AG20443 (cell line): ENCODE measurements around the gene DVL3.
"Not testable (repeated sequence)": the region's sequence is repeated elsewhere in the genome, so short reads cannot be mapped to it uniquely, and the experiment has no call there.

Experiments used
- DNase-seq: peaks from one replicate; pipeline ENCODE4 v3.0.0; 2012; ENCODE audit warnings: low spot score, mixed read lengths

Gene DVL3

DNA sequence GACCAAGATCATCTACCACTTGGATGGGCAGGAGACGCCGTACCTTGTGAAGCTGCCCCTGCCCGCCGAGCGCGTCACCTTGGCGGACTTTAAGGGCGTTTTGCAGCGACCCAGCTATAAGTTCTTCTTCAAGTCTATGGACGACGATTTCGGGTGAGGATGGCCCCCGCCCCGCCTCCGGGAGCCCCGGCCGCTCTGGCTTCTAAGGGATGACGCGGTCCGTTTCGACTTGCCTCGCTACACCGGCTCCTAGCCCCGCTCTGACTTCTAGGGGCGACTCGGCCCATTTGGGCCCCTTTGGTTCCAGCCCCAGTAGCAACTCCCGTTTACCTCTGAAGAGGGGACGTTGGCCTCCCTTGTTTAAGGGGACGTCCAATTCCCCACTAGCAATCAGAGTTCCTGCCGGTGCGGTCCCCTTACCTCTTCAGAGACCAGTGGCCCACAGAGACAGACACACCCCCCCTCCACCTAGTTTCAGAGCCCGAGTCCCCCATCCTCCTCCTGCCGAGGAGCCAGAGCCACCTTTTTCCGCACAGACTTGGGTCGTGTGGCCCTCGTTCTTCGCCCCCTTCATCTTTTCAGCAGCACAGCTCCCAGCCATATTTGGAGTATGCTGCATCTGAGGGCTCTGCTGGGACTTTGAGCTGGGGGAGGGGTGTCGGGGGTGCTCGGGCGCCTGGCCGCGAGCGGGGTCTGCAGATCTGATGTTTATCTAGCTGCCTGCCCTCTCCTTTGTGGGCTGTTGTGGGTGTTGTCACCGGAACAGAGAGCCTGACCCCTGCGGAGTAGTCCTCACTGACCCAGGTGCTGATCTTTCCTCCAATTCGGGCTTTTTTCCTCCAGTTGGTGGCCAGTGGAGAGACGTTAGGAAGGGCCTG lies 706 bp downstream of the DVL3 start:
- peak; percentile 46 for DNase-seq

DNA sequence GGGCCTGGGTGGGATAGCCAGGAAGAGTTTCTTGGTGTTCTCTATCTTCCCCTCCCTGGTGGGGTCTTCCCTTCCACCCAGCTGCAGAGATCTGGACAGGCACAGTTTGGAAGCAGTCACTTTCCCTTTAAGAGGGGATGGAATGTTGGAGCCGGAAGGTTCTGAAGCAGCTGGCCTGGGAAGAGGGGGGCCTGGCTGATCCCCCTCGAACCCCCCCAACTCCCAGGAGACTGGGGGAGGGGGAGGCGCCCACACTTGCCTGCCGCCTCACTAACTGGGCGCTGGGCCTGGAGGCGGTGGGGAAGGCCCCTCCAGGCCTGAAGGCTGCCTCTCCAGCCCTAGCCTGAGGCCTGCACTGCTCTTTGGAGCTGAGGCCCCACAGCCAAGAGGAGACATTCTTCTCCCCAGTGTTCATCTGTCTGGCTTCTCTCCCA lies 1.4 kb downstream of the DVL3 start:
- DNase-seq: peak; percentile 66

DNA sequence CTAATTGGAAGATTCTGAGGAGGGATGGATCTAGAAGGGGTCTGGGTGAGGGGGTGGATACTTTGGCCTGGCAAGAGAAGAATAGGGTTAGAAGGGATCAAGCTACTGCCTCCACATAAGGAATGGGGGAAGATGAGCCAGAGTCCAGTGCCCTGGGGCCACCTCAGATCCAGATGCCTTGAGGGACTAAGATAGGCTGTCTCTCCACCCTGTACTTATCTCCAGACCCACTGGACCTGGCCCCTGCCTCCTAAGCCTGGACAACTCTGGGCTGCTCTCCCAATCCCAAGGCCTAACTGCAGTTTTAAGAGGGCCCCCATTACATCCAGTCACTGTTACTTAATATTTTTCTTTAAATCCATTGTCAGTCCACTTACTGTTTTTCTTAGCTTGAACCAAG lies 2.0 kb downstream of the DVL3 start:
- no peak for DNase-seq

DNA sequence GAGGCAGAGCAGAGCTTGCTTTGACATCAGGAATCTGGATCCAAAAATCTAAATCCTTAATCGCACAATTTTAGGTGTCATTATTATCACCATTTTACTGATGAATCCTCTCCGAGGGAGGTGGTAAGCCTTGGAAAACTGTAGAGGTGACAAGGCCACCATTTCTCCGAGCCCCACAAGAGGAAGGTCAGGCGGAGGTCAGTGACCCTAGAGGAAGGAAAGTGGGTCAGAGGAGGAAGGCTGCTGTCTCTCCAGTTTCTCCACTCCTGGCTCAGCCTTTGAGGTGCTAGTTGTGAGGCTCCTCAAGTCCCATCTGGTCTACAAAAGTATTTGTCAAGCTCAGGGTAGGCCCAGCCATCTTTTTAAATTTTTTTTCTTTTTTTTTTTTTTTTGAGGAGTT lies 3.2 kb downstream of the DVL3 start:
- no peak for DNase-seq

DNA sequence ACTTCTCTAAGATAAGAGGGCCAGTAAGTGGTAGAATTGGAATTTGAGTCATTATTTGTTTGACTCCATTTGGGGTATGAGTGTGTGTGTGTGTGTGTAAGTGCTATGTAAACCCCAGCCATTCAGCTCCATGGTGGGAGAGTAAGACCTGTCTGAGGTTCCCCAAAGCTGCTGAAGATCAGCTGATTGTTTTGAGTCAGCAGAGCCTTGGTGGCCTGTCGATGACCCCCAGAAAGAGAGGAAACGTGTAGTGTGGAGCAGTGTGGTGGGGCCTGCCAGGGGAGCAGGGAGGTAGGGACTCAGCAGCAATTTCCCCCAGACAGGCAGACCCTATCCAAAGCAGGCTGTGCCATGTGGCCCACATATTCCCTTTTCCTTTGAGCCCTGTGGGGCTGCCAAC lies 5.3 kb downstream of the DVL3 start:
- DNase-seq: peak; percentile 22

DNA sequence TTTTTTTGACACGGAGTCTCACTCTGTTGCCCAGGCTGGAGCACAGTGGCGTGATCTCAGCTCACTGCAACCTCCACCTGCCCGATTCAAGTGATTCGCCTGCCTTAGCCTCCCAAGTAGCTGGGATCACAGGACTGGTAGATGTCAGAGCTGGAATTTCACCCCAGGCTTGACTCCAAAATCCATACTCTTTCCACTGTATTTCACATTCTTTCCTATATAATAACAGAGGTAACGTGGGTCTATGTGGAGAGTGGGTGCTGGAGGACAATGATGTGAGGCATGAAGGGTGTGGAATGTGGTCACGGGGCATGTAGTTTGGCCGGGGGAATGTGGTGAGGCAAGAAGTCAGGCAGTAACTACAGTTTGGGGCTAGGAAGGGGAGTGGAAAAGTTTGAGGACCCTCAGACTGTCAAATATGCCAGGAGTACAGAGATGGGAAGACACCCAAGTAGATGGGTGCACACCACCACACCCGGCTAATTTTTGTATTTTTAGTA lies 7.4 kb downstream of the DVL3 start:
- not testable (repeated sequence) for DNase-seq

DNA sequence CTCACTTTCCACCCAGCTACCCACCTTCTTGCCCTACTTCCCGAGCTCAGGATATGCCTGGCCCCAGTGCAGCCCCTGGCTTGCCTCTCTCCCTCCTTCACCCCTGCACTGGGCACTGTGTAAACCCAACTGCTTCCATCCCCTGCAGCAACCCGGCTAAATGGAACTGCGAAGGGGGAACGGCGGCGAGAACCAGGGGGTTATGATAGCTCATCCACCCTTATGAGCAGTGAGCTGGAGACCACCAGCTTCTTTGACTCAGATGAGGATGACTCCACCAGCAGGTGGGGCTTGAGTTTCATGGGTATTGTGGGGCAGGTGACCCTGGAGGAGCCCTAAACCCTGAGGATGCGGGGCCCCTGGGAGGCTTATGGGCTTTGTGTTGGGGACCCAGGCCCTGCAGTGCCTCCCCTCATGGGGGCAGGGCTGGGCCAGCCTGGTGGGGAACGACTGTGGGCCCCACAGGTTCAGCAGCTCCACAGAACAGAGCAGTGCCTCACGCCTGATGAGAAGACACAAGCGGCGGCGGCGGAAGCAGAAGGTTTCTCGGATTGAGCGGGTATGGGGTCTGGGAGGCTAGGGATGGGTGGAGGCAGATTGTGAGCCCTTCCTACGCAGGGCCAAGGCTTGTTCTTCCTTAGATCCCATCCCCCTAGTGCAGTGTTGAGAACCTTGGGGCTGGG lies 9.6 kb downstream of the DVL3 start:
- no peak for DNase-seq

GRCh38 chr3:184165543-184165942 lies 10.4 kb downstream of the DVL3 start:
- DNase-seq: no peak

- DNase-seq: no peak
Measured at GRCh38 chr3:184166671-184167070, 11.5 kb downstream of the DVL3 start.

DNA sequence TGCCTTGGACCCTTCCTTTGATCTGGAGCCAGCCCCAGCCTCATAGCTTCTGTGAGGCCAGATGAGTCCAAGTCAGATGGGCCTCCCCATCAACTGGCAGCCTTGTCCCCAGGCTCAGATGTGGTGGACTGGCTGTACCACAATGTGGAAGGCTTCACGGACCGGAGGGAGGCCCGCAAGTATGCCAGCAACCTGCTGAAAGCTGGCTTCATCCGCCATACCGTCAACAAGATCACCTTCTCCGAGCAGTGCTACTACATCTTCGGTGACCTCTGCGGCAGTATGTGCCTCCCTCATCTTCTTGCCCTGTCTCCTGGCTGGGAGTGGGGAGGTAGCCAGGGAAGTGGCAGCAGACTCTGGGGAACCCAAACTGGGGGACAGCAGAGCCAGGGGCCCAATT lies 12.6 kb downstream of the DVL3 start:
- no peak for DNase-seq

GRCh38 chr3:184168363-184169120 lies 13.4 kb downstream of the DVL3 start:
- DNase-seq: peak; percentile 80

DNA sequence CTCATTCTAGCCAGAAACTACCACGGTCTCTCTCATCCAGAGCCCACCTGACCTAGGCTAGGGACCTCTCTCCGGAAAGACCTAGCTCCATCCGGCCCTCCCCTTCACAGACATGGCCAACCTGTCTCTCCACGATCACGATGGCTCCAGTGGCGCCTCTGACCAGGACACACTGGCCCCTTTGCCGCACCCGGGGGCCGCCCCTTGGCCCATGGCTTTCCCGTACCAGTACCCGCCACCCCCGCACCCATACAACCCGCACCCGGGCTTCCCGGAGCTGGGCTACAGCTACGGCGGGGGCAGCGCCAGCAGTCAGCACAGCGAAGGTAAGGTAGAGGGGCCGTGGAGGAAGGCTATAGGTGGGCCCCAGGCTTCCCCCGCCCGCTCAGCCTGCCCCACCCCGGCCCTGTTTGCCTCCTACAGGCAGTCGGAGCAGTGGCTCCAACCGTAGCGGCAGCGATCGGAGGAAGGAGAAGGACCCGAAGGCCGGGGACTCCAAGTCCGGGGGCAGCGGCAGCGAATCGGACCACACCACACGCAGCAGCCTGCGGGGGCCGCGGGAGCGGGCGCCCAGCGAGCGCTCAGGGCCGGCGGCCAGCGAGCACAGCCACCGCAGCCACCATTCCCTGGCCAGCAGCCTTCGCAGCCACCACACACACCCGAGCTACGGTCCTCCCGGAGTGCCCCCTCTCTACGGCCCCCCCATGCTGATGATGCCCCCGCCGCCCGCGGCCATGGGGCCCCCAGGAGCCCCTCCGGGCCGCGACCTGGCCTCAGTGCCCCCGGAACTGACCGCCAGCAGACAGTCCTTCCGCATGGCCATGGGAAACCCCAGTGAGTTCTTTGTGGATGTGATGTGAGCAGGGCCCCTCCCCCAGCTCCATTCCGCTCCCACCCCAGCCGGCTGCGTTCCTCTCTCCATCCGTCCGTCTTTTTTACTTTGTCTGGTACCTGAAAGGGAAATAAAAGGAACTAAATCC lies 15.0 kb downstream of the DVL3 start:
- DNase-seq: no peak

- DNase-seq: no peak
Measured at GRCh38 chr3:184171562-184171961, 16.4 kb downstream of the DVL3 start.

DNA sequence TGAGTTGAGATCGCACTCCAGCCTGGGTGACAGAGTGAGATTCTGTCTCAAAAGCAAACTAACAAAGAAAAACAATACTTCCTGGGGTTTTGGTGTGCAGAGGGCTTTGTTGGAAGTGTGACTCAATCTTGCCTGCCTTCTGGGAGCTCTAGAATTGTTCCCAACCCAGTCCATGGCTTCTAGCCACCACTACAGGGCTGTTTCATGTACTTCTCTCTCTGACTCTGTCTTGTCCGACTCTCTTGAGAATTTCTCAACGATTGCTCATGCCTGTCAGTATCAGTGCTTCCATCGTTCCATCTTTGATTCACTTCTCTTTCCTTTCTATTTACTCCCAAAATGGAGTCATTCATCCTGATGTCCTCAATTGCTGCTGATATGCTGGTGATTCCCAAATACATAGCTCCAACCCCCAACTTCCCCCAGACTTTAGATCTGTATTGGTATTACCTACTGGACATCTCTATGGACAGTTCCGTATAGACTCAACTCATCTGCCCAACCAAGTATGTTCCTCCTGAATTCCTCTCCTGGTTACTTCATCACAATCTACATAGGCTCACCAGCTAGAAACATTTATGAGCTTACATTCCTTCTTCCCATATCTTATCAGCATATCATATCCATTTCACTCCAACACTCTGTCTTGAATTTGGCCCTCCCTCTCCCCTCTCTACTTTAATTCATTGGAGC lies 17.6 kb downstream of the DVL3 start:
- DNase-seq: peak; percentile 71

DNA sequence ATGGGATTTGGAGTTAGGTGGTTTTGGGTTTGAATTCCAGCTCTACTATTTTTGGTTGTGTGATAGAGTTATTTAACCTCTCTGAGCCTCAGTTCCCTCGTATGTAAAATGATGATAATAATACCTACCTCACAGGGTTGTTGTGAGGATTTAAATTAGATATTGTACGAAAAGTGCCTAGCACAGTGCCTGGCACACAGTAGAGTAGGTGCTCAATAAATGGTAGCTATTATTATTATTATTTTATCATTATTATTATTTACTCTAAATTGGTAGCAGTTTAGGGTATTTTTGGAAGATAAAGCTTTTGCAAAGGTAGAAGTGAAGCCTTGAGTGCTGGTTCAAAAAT lies 18.2 kb downstream of the DVL3 start:
- DNase-seq: no peak

- no peak for DNase-seq
Measured at GRCh38 chr3:184174284-184174645, 19.1 kb downstream of the DVL3 start.

- peak; percentile 95 for DNase-seq
Measured at GRCh38 chr3:184174646-184175492, 19.7 kb downstream of the DVL3 start, which contains the start of gene AP2M1. TSS of gene AP2M1 (plus strand) at chr3:184174855. CDS start at chr3:184176994, 2,139 bp downstream.

DNA sequence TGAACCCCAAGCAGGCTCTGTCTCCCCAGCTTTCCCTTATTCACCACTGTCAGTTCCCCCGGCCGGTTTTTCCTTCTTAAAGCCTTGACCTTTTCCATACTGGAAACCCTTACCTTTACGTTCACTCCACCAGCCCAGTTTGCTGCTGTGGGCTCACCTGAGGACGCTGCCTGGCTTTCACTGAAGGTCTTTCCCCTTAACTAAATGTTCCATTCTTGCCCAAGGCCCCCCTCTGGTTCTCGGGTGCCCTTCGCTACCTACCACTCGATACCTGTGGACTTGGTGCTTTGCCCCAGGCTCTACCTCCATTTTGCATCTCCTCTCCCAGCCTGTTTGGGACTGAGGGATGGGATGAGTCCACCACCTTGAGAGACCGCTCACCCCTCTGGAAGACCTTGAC lies 20.3 kb downstream of the DVL3 start:
- DNase-seq: no peak

GRCh38 chr3:184175981-184176376 lies 20.8 kb downstream of the DVL3 start:
- DNase-seq: no peak
